ENCODE measurements around the gene NDE1. TPM values are rescaled to one million over a fixed set of nuclear protein-coding genes. Genes with fewer than 3 reads are reported as not detected.
A peak's percentile ranks its signal among the peaks of the same experiment; 100 is the strongest.

The NDE1 gene
- total and polyA plus RNA-seq, 9 of the 15 experiments (the other 6 are each of a cell fraction or from before 2014, with no cell fraction given) = 3.1 to 59.9 (median 30.0) TPM

GRCh38 chr16:15642557-15643047 is 7.4 kb upstream of the NDE1 start (continued):
- TF ChIP-seq ZNF592 (IDR thresholded peaks at IDR 0.05) = 0 out of 2 replicates have a peak, but pooled peaks have one; percentile 26
- peak in 1 of 2 experiments; percentile 43; a peak in 1 of 4 replicates for TF ChIP-seq TBL1XR1 (IDR thresholded peaks at IDR 0.05; ENCODE audit: low read length in 2 of 2)
- no peak for TF ChIP-seq ZSCAN29 (IDR thresholded peaks at IDR 0.05)
- TF ChIP-seq SNRNP70 (optimal IDR thresholded peaks at IDR 0.05; ENCODE audit: low read depth, low read length) = no peak
- TF ChIP-seq ZBTB49 (CRISPR knock-in tag; IDR thresholded peaks at IDR 0.05; ENCODE audit: borderline replicate concordance) = no peak
- TF ChIP-seq ZNF408 (CRISPR knock-in tag; IDR thresholded peaks at IDR 0.05; ENCODE audit: low read depth) = no peak
- TF ChIP-seq RCOR1 (IDR thresholded peaks at IDR 0.05; ENCODE audit: borderline replicate concordance in 1 of 2, low read depth in 2 of 2, low read length in 2 of 2) = peak in 1 of 2 experiments; percentile 77; a peak in 2 of 4 replicates
- peak; percentile 95 for TF ChIP-seq ZNF740 (CRISPR knock-in tag; IDR thresholded peaks at IDR 0.05)
- no peak for TF ChIP-seq ZNF740 (tag; IDR thresholded peaks at IDR 0.05)
- no peak for TF ChIP-seq SFPQ (IDR thresholded peaks at IDR 0.05; ENCODE audit: low read depth, low read length)
- TF ChIP-seq CBX3 (IDR thresholded peaks at IDR 0.05; ENCODE audit: borderline replicate concordance in 1 of 2, low read length in 2 of 2) = peak in 1 of 2 experiments; percentile 69; a peak in 1 of 3 replicates
- TF ChIP-seq ZNF707 (CRISPR knock-in tag; conservative IDR thresholded peaks at IDR 0.05) = no peak
- TF ChIP-seq ZNF232 (CRISPR knock-in tag; IDR thresholded peaks at IDR 0.05) = no peak
- no peak for TF ChIP-seq MTF1 (CRISPR knock-in tag; IDR thresholded peaks at IDR 0.05; ENCODE audit: borderline replicate concordance)
- TF ChIP-seq HBP1 (CRISPR knock-in tag; IDR thresholded peaks at IDR 0.05) = no peak
- no peak for TF ChIP-seq BACH1 (tag; IDR thresholded peaks at IDR 0.05)
